ENCODE results near the gene IFITM10.

The IFITM10 gene

GRCh38 chr11:1774886-1775285 lies 24.5 kb upstream of the IFITM10 start:
- peaks cover 79% of the 10 kb centered on the region for H3K27me3 ChIP-seq (ENCODE audit: insufficient read depth, low read depth, severe bottlenecking)
- H3K9me3 ChIP-seq (ENCODE audit: severe bottlenecking): no peaks in the 10 kb centered on the region
- no peak overlapping the region for H3K27ac ChIP-seq
- DNase-seq: no peak
- H3K36me3 ChIP-seq: no peaks in the 10 kb centered on the region
- H3K4me3 ChIP-seq (ENCODE audit: low read depth, low read length): no peak overlapping the region
- TF ChIP-seq, protein P1, sequence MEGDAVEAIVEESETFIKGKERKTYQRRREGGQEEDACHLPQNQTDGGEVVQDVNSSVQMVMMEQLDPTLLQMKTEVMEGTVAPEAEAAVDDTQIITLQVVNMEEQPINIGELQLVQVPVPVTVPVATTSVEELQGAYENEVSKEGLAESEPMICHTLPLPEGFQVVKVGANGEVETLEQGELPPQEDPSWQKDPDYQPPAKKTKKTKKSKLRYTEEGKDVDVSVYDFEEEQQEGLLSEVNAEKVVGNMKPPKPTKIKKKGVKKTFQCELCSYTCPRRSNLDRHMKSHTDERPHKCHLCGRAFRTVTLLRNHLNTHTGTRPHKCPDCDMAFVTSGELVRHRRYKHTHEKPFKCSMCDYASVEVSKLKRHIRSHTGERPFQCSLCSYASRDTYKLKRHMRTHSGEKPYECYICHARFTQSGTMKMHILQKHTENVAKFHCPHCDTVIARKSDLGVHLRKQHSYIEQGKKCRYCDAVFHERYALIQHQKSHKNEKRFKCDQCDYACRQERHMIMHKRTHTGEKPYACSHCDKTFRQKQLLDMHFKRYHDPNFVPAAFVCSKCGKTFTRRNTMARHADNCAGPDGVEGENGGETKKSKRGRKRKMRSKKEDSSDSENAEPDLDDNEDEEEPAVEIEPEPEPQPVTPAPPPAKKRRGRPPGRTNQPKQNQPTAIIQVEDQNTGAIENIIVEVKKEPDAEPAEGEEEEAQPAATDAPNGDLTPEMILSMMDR (IDR thresholded peaks at IDR 0.05; ENCODE audit: low read depth, low read length): no peak

DNA sequence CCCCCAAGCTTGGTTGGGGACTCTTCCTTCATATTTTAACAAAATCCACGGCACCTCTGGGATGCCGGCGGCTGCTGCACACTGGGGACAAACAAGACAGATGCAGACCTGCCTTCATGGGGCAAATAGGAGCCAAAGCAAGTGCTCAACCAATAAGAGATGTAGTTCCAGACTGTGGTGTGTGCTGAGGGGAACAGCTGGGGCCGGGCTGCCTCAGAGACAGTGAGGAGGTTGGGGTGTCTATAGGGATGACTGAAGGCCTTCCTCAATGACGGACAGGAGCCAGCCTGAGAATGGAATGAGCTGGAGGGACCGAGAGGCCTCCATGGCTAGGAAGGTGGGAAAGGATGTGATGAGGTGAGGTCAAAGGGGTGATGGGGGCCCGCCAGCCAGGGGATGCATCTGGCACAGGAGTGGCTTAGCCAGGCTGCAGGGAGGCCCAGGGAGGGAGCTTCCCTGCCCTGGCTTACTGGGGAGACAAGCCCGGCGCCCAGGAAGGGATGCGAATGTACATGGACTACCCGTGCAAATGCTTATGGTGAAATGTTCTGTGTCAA lies 23.7 kb upstream of the IFITM10 start:
- Histone ChIP-seq H3K27ac (no peak overlapping the region), H3K4me3 (ENCODE audit: low read depth, low read length) (no peak overlapping the region)

GRCh38 chr11:1773131-1773993 lies 23.0 kb upstream of the IFITM10 start:
- DNase-seq: no peak
- Histone ChIP-seq H3K36me3 (no peaks in the 10 kb centered on the region), H3K27ac (no peak overlapping the region), H3K9me3 (ENCODE audit: severe bottlenecking) (no peaks in the 10 kb centered on the region), H3K4me3 (ENCODE audit: low read depth, low read length) (no peak overlapping the region), H3K27me3 (ENCODE audit: insufficient read depth, low read depth, severe bottlenecking) (peaks cover 75% of the 10 kb centered on the region)
- TF ChIP-seq, protein P1 (IDR thresholded peaks at IDR 0.05; ENCODE audit: low read depth, low read length): no peak

More for the DNA sequence above, 23.7 kb upstream of the IFITM10 start:
- TF ChIP-seq, protein P1 (IDR thresholded peaks at IDR 0.05; ENCODE audit: low read depth, low read length): no peak
- H3K9me3 ChIP-seq (ENCODE audit: severe bottlenecking): no peaks in the 10 kb centered on the region
- DNase-seq: no peak
- H3K36me3 ChIP-seq: no peaks in the 10 kb centered on the region
- peaks cover 77% of the 10 kb centered on the region for H3K27me3 ChIP-seq (ENCODE audit: insufficient read depth, low read depth, severe bottlenecking)

DNA sequence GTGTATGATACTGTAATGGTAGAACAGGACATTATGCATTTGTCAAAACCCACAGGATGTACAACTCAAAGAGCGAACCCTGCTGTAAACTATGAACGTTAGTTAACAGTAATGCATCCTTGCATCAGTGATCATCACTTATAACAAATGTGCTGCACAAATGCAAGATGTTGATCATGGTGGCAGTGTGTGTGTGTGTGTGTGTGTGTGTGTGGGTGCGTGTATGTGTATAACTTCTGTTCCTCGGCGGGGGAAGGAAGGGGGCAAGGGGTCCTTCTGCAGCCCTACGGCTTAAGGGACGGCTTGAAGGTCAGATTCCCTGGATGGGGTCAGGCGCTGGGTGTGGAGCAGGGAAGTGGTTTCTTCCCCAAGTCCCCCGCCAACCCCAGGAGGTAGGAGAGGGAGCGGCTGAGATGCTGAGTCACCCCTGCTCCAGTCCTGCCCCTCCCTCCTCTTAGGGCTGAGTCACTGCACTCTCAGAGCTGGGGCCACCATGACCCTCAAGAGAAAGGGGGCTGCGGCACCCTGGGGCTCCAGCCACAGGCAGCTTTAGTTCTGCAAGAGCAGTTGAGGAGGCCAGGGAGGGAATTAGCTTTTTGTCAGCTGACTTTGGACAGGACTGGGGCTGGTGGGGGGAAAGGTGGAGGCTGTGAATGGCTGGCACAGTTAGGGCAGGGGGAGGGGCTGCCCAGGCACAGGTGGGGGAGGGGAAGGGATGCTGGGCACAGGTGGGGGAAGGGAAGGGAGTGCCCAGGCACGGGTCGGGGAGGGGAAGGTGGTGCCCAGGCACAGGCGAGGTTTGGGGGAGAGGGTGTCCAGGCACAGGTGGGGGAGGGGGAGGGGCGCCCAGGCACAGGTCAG lies 22.1 kb upstream of the IFITM10 start:
- peaks cover 66% of the 10 kb centered on the region for H3K27me3 ChIP-seq (ENCODE audit: insufficient read depth, low read depth, severe bottlenecking)
- DNase-seq: peak; percentile 11
- H3K27ac ChIP-seq: no peak overlapping the region
- TF ChIP-seq, protein P1 (IDR thresholded peaks at IDR 0.05; ENCODE audit: low read depth, low read length): no peak
- H3K36me3 ChIP-seq: no peaks in the 10 kb centered on the region
- H3K9me3 ChIP-seq (ENCODE audit: severe bottlenecking): no peaks in the 10 kb centered on the region
- H3K4me3 ChIP-seq (ENCODE audit: low read depth, low read length): no peak overlapping the region

GRCh38 chr11:1771700-1772099 lies 21.3 kb upstream of the IFITM10 start:
- Histone ChIP-seq H3K9me3 (ENCODE audit: severe bottlenecking) (no peaks in the 10 kb centered on the region), H3K4me3 (ENCODE audit: low read depth, low read length) (no peak overlapping the region), H3K27ac (no peak overlapping the region), H3K27me3 (ENCODE audit: insufficient read depth, low read depth, severe bottlenecking) (peaks cover 60% of the 10 kb centered on the region), H3K36me3 (no peaks in the 10 kb centered on the region)
- TF ChIP-seq, protein P1 (IDR thresholded peaks at IDR 0.05; ENCODE audit: low read depth, low read length): no peak
- DNase-seq: no peak

Measured in WERI-Rb-1 (cell line).